Fibroblast of lung (primary cell): ENCODE results near the gene ENDOD1. TPM values are rescaled to one million over a fixed set of nuclear protein-coding genes. Genes with fewer than 3 reads are reported as not detected.

ENCODE experiments used
- DNase-seq, 2 donors: peaks; one replicate each; pipeline versions ENCODE4 v3.0.0 to v3.0.0-alpha.2; 2010; ENCODE audit warnings: low read depth in 2 of 2
- H2AFZ ChIP-seq: 2 replicates; pipeline ENCODE4 v1.5.1; 2012; ENCODE audit warnings: low read length, control low read depth, inconsistent platforms
- H3K27ac ChIP-seq: 2 replicates; pipeline ENCODE4 v1.5.1; 2011; ENCODE audit warnings: low read length, control low read depth; ENCODE audit not compliant: insufficient read depth
- H3K27me3 ChIP-seq: 2 replicates; pipeline ENCODE4 v1.5.1; 2011; ENCODE audit warnings: mild to moderate bottlenecking, low read length; ENCODE audit not compliant: control insufficient read depth, insufficient read depth
- H3K36me3 ChIP-seq: 2 replicates; pipeline ENCODE4 v1.5.1; 2011; ENCODE audit warnings: low read length; ENCODE audit not compliant: control insufficient read depth, insufficient read depth
- H3K4me1 ChIP-seq: 2 replicates; pipeline ENCODE4 v1.5.1; 2011; ENCODE audit warnings: low read length; ENCODE audit not compliant: control insufficient read depth, insufficient read depth; ENCODE audit errors: extremely low read depth
- H3K4me2 ChIP-seq: 2 replicates; pipeline ENCODE4 v1.5.1; 2011; ENCODE audit warnings: low read length, control low read depth; ENCODE audit not compliant: insufficient read depth; ENCODE audit errors: extremely low read depth
- H3K4me3 ChIP-seq, 4 experiments: fragments of 200-600 bp in 1 of 4; sonication (generic) in 1 of 4; replicated peaks in 1 of 4; 2 replicates each; pipeline ENCODE4 v1.5.1; 2011 to 2016; ENCODE audit warnings: low read length in 4 of 4, low read depth in 3 of 4, mild to moderate bottlenecking in 3 of 4, control low read depth in 2 of 4, inconsistent platforms in 1 of 4, mixed read lengths in 1 of 4; ENCODE audit not compliant: insufficient read depth in 1 of 4; ENCODE audit errors: control extremely low read depth in 1 of 4
- H3K79me2 ChIP-seq: 2 replicates; pipeline ENCODE4 v1.5.1; 2012; ENCODE audit warnings: mild to moderate bottlenecking, low read length, inconsistent platforms; ENCODE audit not compliant: control insufficient read depth, insufficient read depth
- H3K9ac ChIP-seq: 2 replicates; pipeline ENCODE4 v1.5.1; 2011; ENCODE audit warnings: mild to moderate bottlenecking, low read length, control low read depth; ENCODE audit not compliant: insufficient read depth
- H3K9me3 ChIP-seq: 2 replicates; pipeline ENCODE4 v1.5.1; 2012; ENCODE audit warnings: low read depth, low read length; ENCODE audit not compliant: control insufficient read depth, insufficient read depth
- H4K20me1 ChIP-seq: 2 replicates; pipeline ENCODE4 v1.5.1; 2011; ENCODE audit warnings: low read length; ENCODE audit not compliant: control insufficient read depth, insufficient read depth; ENCODE audit errors: extremely low read depth
- CTCF ChIP-seq, 2 donors: IDR thresholded peaks in 1 of 2; conservative IDR thresholded peaks in 1 of 2; 1 replicate in 1 of 2; 2 replicates in 1 of 2; pipeline ENCODE4 v1.5.1; 2011 to 2012; ENCODE audit warnings: low read length in 2 of 2, control low read depth in 1 of 2, inconsistent platforms in 1 of 2, low read depth in 1 of 2, mild to moderate bottlenecking in 1 of 2
- EZH2 ChIP-seq: IDR thresholded peaks from 2 replicates; pipeline ENCODE4 v1.5.1; 2012; ENCODE audit warnings: low read length, control low read depth, mild to moderate bottlenecking; ENCODE audit errors: missing control alignments
- polyA plus RNA-seq, 2 donors: library from polyadenylated mRNA; depleted of rRNA in 1 of 2; stranded (reverse) in 1 of 2; unstranded in 1 of 2; fragments of >200 nt; gene quantifications; 2 replicates each; pipeline ENCODE4 v1.2.1, GENCODE V29; 2011 to 2012; ENCODE audit warnings: missing spikeins in 1 of 2
- total RNA-seq: library from RNA; depleted of rRNA; stranded (reverse); fragments of >200 nt; gene quantifications from 2 replicates; pipeline ENCODE4 v1.2.1, GENCODE V29; 2014

ENDOD1 gene
- total and polyA plus RNA-seq, 2 donors (not counting 1 experiment from before 2014, with no cell fraction given) = 33.4 to 50.8 TPM

- no peaks in the 10 kb centered on the region for H3K27me3 ChIP-seq
- H3K27ac ChIP-seq = no peak overlapping the region
- no peak overlapping the region for H3K4me3 ChIP-seq
- no peaks in the 10 kb centered on the region for H3K79me2 ChIP-seq
- no peak overlapping the region for H2AFZ ChIP-seq
- no peak for DNase-seq
- no peaks in the 10 kb centered on the region for H3K9me3 ChIP-seq
- no peak overlapping the region for H3K4me2 ChIP-seq
- no peaks in the 10 kb centered on the region for H4K20me1 ChIP-seq
- TF ChIP-seq CTCF (conservative IDR thresholded peaks at IDR 0.05 in 1 of 2, IDR thresholded peaks at IDR 0.05 in 1 of 2; ENCODE audit: low read depth in 1 of 2, low read length in 2 of 2) = no peak
- TF ChIP-seq EZH2 = no peak
- H3K9ac ChIP-seq = no peak overlapping the region
- H3K36me3 ChIP-seq = no peaks in the 10 kb centered on the region
- no peaks in the 10 kb centered on the region for H3K4me1 ChIP-seq
These were observed 68.2 kb downstream of the ENDOD1 start for GRCh38 chr11:95157824-95158223.

- H3K79me2 ChIP-seq = no peaks in the 10 kb centered on the region
- H3K9me3 ChIP-seq = no peaks in the 10 kb centered on the region
- H2AFZ ChIP-seq = no peak overlapping the region
- no peak overlapping the region for H3K4me3 ChIP-seq
- H3K27me3 ChIP-seq = no peaks in the 10 kb centered on the region
- H3K4me1 ChIP-seq = no peaks in the 10 kb centered on the region
- no peaks in the 10 kb centered on the region for H4K20me1 ChIP-seq
- no peak for DNase-seq
- no peak overlapping the region for H3K27ac ChIP-seq
- TF ChIP-seq EZH2 (no peak), CTCF (conservative IDR thresholded peaks at IDR 0.05 in 1 of 2, IDR thresholded peaks at IDR 0.05 in 1 of 2; ENCODE audit: low read depth in 1 of 2, low read length in 2 of 2) (no peak)
- no peak overlapping the region for H3K9ac ChIP-seq
- no peak overlapping the region for H3K4me2 ChIP-seq
- no peaks in the 10 kb centered on the region for H3K36me3 ChIP-seq
These were observed 71.6 kb downstream of the ENDOD1 start for GRCh38 chr11:95161248-95161647.

GRCh38 chr11:95163106-95163505 is 73.5 kb downstream of the ENDOD1 start:
- no peak overlapping the region for H3K4me2 ChIP-seq
- no peaks in the 10 kb centered on the region for H4K20me1 ChIP-seq
- DNase-seq = no peak
- TF ChIP-seq CTCF (conservative IDR thresholded peaks at IDR 0.05 in 1 of 2, IDR thresholded peaks at IDR 0.05 in 1 of 2; ENCODE audit: low read depth in 1 of 2, low read length in 2 of 2) = no peak
- TF ChIP-seq EZH2 = no peak
- no peaks in the 10 kb centered on the region for H3K27me3 ChIP-seq
- no peak overlapping the region for H3K4me3 ChIP-seq
- no peaks in the 10 kb centered on the region for H3K4me1 ChIP-seq
- no peak overlapping the region for H3K27ac ChIP-seq
- no peaks in the 10 kb centered on the region for H3K9me3 ChIP-seq
- no peaks in the 10 kb centered on the region for H3K79me2 ChIP-seq
- no peak overlapping the region for H2AFZ ChIP-seq
- no peaks in the 10 kb centered on the region for H3K36me3 ChIP-seq
- H3K9ac ChIP-seq = no peak overlapping the region
